ENCODE data around the gene SLC35G3. TPM values are rescaled to one million over a fixed set of nuclear protein-coding genes. Genes with fewer than 3 reads are reported as not detected.
A peak's percentile ranks its signal among the peaks of the same experiment; 100 is the strongest.
"Not testable (repeated sequence)": the region's sequence is repeated elsewhere in the genome, so short reads cannot be mapped to it uniquely, and the experiment has no call there.

Gene SLC35G3
- total and polyA plus RNA-seq, 7 donors = not detected

DNA sequence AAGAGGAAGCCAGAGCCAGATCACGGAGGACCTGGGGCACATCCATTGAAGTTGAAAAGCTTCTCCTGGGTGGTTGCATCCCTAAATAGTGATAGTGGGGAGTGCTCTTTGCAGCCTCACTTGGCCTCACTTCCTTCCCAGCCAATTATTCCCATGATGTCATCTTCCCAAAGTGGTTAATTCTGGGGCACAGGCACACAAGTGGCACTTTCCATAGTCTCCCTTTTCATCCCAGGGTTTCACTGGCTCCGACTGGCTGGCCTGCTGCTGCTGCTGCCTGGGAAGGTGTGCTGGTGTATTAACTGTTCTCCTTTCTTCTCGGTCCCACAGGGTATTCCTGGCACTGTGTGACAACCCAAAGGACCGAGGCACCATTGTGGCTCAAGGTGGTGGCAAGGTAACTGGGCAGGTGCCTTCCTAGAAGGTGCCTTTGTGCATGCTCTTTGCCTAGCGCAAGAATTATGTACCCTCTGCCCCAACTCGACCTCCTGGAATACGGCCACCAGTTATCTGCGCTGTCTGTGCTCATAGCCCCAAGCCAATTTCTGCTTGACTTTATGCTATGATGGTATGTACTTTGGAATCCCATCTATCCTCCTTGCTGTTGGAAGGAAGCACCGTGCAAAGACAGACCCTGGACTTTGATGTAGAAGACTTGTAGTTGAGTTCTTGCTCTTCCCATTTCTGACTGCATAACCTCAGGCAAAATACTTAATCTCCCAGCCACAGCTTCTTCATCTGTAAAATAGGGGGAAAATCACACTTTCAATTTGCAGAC lies 18.4 kb downstream of the SLC35G3 start:
- DNase-seq (no peak), ATAC-seq (peak in 1 of 4 donors; percentile 30)
- Histone ChIP-seq H3K4me1 (no peaks in the 10 kb centered on the region), H3K36me3 (ENCODE audit: insufficient read depth in 1 of 2, low read depth in 1 of 2) (peaks cover 5 to 94% of the 10 kb centered on the region in 2 donors), H3K27ac (no peak overlapping the region), H3K27me3 (ENCODE audit: insufficient read depth in 3 of 3, low read length in 2 of 3) (no peaks in the 10 kb centered on the region), H3K9me3 (no peaks in the 10 kb centered on the region), H3K4me3 (no peak overlapping the region)
- TF ChIP-seq, protein P1, sequence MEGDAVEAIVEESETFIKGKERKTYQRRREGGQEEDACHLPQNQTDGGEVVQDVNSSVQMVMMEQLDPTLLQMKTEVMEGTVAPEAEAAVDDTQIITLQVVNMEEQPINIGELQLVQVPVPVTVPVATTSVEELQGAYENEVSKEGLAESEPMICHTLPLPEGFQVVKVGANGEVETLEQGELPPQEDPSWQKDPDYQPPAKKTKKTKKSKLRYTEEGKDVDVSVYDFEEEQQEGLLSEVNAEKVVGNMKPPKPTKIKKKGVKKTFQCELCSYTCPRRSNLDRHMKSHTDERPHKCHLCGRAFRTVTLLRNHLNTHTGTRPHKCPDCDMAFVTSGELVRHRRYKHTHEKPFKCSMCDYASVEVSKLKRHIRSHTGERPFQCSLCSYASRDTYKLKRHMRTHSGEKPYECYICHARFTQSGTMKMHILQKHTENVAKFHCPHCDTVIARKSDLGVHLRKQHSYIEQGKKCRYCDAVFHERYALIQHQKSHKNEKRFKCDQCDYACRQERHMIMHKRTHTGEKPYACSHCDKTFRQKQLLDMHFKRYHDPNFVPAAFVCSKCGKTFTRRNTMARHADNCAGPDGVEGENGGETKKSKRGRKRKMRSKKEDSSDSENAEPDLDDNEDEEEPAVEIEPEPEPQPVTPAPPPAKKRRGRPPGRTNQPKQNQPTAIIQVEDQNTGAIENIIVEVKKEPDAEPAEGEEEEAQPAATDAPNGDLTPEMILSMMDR (IDR thresholded peaks at IDR 0.05) = no peak
- intact Hi-C loops (cut with DNase I) = no loop called here
- 69 to 71% (median 69%) methylated on average over 9 of the region's 9 CpGs for WGBS, 3 donors

DNA sequence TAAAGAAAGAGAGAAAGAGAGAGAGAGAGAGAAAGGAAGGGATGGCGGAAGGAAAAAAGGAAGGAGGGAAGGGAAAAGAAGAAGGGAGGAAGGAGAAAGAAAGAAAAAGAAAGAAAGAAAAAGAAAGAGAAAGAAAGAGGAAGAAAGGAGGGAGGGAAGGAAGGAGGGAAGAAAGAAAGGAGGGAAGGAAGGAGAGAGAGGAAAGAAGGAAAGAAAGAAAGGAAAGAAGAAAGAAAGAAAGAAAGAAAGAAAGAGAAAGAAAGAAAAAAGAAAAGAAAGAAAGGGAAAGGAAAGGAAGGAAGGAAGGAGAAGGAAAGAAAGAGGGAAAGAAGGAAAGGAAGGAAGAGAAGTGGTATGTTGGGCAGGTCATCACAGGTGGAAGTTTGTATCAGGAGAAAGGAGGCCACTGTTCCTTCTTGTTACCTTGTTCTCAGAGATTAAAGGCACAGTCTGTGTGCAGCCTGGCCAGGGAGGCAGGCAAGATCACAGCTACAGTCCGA lies 19.3 kb downstream of the SLC35G3 start:
- WGBS, 3 donors = 78 to 94% (median 79%) methylated on average over 2 of the region's 2 CpGs
- Histone ChIP-seq H3K27ac (no peak overlapping the region), H3K4me1 (no peaks in the 10 kb centered on the region), H3K27me3 (ENCODE audit: insufficient read depth in 3 of 3, low read length in 2 of 3) (no peaks in the 10 kb centered on the region), H3K36me3 (ENCODE audit: insufficient read depth in 1 of 2, low read depth in 1 of 2) (peaks cover 5 to 94% of the 10 kb centered on the region in 2 donors), H3K4me3 (no peak overlapping the region), H3K9me3 (no peaks in the 10 kb centered on the region)
- TF ChIP-seq, protein P1 (IDR thresholded peaks at IDR 0.05) = no peak
- ATAC-seq (no peak), DNase-seq (no peak)
- intact Hi-C loops (cut with DNase I) = loop anchor here in 1 of 2 donors (5.0 kb wide), 1 partner anchor 357 kb away; no protein-coding TSS in a partner anchor

DNA sequence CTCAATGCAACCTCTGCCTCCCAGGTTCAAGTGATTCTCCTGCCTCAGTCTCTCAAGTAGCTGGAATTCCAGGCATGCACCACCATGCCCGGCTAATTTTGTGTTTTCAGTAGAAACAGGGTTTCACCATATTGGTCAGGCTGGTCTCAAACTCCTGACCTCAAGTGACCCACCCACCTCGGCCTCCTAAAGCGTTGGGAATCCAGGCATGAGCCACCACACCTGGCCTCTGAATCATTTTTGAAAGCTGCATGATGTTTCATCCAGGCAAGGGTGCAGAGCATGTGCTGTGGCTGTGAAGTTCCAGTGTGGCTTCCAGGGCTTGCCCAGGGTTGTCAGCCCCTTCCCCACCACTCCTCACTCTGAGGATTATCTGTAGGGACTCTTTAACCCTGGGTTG lies 21.9 kb downstream of the SLC35G3 start:
- intact Hi-C loops (cut with DNase I) = loop anchor here in 1 of 2 donors (5.0 kb wide), 1 partner anchor 360 kb away; no protein-coding TSS in a partner anchor
- H3K4me3 ChIP-seq; H3K27me3 ChIP-seq (ENCODE audit: insufficient read depth in 3 of 3, low read length in 2 of 3); DNase-seq; H3K4me1 ChIP-seq; H3K9me3 ChIP-seq; ATAC-seq; H3K27ac ChIP-seq: not testable (repeated sequence)
- 69 to 76% (median 70%) methylated on average over 3 of the region's 3 CpGs for WGBS, 3 donors
- H3K36me3 ChIP-seq (ENCODE audit: insufficient read depth in 1 of 2, low read depth in 1 of 2) = peaks cover 5 to 98% of the 10 kb centered on the region in 2 donors

DNA sequence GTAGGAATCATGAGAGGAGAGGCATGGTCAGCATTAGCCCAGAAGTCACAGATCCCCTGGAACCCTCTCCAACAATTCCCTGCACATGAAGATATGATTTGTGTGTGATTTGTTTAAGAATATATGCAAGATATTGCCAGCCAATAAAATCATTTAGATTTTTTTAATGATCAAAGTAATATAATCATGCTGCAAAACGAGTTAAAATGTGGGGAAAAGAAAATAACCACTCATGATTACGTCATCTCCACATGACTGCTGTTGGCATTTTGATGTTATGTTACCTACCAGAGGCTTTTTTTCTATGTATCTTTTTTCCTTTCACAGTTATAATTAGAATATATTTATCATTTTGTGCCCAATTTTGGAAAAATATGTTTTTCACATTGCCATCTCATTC lies 22.4 kb downstream of the SLC35G3 start:
- no peak overlapping the region for H3K4me3 ChIP-seq
- TF ChIP-seq, protein P1 (IDR thresholded peaks at IDR 0.05) = no peak
- no peaks in the 10 kb centered on the region for H3K27me3 ChIP-seq (ENCODE audit: insufficient read depth in 3 of 3, low read length in 2 of 3)
- 59 to 65% (median 59%) methylated on average over 2 of the region's 2 CpGs for WGBS, 3 donors
- ATAC-seq = no peak
- H3K36me3 ChIP-seq (ENCODE audit: insufficient read depth in 1 of 2, low read depth in 1 of 2) = peaks cover 5 to 98% of the 10 kb centered on the region in 2 donors
- intact Hi-C loops (cut with DNase I) = loop anchor here in 1 of 2 donors (5.0 kb wide), 1 partner anchor 360 kb away; no protein-coding TSS in a partner anchor
- H3K4me1 ChIP-seq = no peaks in the 10 kb centered on the region
- no peaks in the 10 kb centered on the region for H3K9me3 ChIP-seq
- no peak for DNase-seq
- no peak overlapping the region for H3K27ac ChIP-seq

DNA sequence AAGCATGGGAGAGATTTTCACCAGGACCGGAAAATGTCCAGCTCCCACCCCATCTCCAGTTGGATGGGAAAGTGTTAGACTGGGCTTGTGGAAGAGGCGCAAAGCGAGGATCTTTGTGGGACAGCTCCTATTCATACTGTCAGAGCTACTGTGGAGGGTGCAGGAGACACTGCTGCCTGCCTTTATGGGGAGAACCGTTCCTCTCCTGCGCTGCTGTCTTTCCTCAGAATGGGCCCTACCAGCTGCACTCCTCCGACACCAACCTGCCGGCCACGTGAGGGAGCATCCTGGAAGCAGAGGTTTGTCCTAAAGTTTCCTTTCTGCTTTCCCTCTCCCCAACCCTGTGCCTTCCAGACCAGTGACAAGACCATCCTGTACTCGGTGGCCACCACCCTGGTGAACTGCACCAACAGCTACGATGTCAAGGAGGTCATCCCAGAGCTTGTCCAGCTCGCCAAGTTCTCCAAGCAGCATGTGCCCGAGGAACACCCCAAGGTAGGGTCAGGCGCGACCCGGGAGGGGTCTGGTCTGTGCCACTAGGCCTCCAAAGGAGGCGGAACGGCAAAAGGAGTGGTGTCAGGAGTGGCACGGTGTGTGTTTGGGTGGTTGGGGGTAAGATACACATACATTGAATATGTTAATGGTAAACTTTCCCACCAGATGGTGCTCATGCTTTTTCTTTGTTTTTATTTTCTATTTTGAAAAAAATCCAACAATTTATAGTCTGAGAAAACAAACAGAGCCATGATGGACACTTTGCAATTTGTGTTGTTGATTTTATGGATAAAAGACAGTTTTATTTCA lies 23.0 kb downstream of the SLC35G3 start:
- Histone ChIP-seq H3K36me3 (ENCODE audit: insufficient read depth in 1 of 2, low read depth in 1 of 2) (peaks cover 5 to 98% of the 10 kb centered on the region in 2 donors), H3K27me3 (ENCODE audit: insufficient read depth in 3 of 3, low read length in 2 of 3) (no peaks in the 10 kb centered on the region), H3K4me1 (no peaks in the 10 kb centered on the region), H3K9me3 (no peaks in the 10 kb centered on the region), H3K4me3 (no peak overlapping the region), H3K27ac (no peak overlapping the region)
- intact Hi-C loops (cut with DNase I) = loop anchor here in 1 of 2 donors (5.0 kb wide), 1 partner anchor 361 kb away; no protein-coding TSS in a partner anchor
- WGBS, 3 donors = 71 to 80% (median 78%) methylated on average over 18 of the region's 18 CpGs
- ATAC-seq (peak in 1 of 4 donors; percentile 33), DNase-seq (no peak)
- TF ChIP-seq, protein P1 (IDR thresholded peaks at IDR 0.05) = no peak
